ENCODE data around the gene PHAF1.

- TF ChIP-seq CTCF (IDR thresholded peaks at IDR 0.05) = no peak
- no peak for TF ChIP-seq ZFX (IDR thresholded peaks at IDR 0.05; ENCODE audit: borderline replicate concordance)
Observed at GRCh38 chr16:67148221-67148620, 38.5 kb downstream of the PHAF1 start.
